Pancreas (tissue), 10 donors: ENCODE results near the gene ARHGEF16. TPM values are rescaled to one million over a fixed set of nuclear protein-coding genes. Genes with fewer than 3 reads are reported as not detected.

Experiments
- ATAC-seq, 4 donors: fragments of 200-7000 bp; cut with Tn5 transposase; one replicate each; pipeline versions ENCODE4 v1.8.0 to v1.9.1; 2020; ENCODE audit warnings: mild to moderate bottlenecking in 4 of 4, moderate library complexity in 4 of 4
- DNase-seq, 6 donors: peaks; one replicate each; pipeline ENCODE4 v3.0.0-alpha.2; 2020
- FAIRE-seq: peaks from 2 replicates; lab custom pipeline; 2012; peaks lifted over from hg19 to GRCh38; lab: Jason Lieb, UNC
- H3K27ac ChIP-seq, 4 donors: fragments of 200-600 bp; sonication (generic); 1 replicate in 3 of 4; 2 replicates in 1 of 4; pipeline versions ENCODE4 v1.5.0 to v1.8.0; 2020
- H3K27me3 ChIP-seq, 4 donors: fragments of 200-600 bp; one replicate each; pipeline ENCODE4 v1.8.0; 2021
- H3K36me3 ChIP-seq, 3 donors: fragments of 200-600 bp; sonication (generic) in 1 of 3; one replicate each; pipeline versions ENCODE4 v1.5.0 to v1.8.0; 2020 to 2021
- H3K4me1 ChIP-seq, 3 donors: fragments of 200-600 bp; one replicate each; pipeline ENCODE4 v1.8.0; 2021
- H3K4me3 ChIP-seq, 4 donors: fragments of 200-600 bp; sonication (generic) in 2 of 4; one replicate each; pipeline versions ENCODE4 v1.5.0 to v1.8.0; 2020 to 2021
- H3K9me3 ChIP-seq, 4 donors: fragments of 200-600 bp; one replicate each; pipeline ENCODE4 v1.8.0; 2021
- WGBS, 2 donors: extraction: QIAGEN DNeasy Blood & Tissue Kit; methylation state at CpG; one replicate each; pipeline ENCODE4 v1.1.7; 2013; 5-methylcytosine and 5-hydroxymethylcytosine counted together
- intact Hi-C, 3 donors: fragments of 100-400 bp; cut with DNase I; formaldehyde crosslinking; loops; one replicate each; pipeline versions ENCODE4 v1.11.1 to v1.14.2; 2022
- polyA plus RNA-seq, 2 donors: library from polyadenylated mRNA; stranded (reverse); fragments of 200-250 nt; gene quantifications; one replicate each; pipeline ENCODE4 v1.2.3, GENCODE V29; 2013
- total RNA-seq, 6 donors: library from RNA; stranded (reverse); fragmentation: NEBNext Ultra II Directional in 4 of 6; extraction: Animal tissue kit (Norgen Biotek cat#: 25700) in 4 of 6; gene quantifications; one replicate each; pipeline versions ENCODE4 v1.2.1 to v1.2.4, GENCODE V29; 2021 to 2023
- TF ChIP-seq, protein P1 (sequence below), 4 donors: fragments of 200-600 bp; sonication (generic) in 3 of 4; IDR thresholded peaks; one replicate each; pipeline versions ENCODE4 v1.5.0 to v1.8.0; 2021; ENCODE audit warnings: antibody characterized with exemption in 4 of 4
- donor health status: healthy with polysubstance abuse.
- donor health status: DM: no; HTN: no; CAD: no; lungs with moderate emphysema.
- donor health status: DM: no; HTN: no; CAD: no.
- donor health status: control.
- donor health status: control.
- donor health status: Bipolar disorder and iron deficiency.
- donor health status: DM: yes; HTN: yes; CAD: no.
- donor health status: DM: no; HTN: no; CAD: no.
- donor health status: DM: no; HTN: no; CAD: no.
- donor health status: DM: yes; HTN: yes; CAD: no.

ARHGEF16 gene
- total and polyA plus RNA-seq, 8 donors = 8.2 to 26.4 (median 9.8) TPM

DNA sequence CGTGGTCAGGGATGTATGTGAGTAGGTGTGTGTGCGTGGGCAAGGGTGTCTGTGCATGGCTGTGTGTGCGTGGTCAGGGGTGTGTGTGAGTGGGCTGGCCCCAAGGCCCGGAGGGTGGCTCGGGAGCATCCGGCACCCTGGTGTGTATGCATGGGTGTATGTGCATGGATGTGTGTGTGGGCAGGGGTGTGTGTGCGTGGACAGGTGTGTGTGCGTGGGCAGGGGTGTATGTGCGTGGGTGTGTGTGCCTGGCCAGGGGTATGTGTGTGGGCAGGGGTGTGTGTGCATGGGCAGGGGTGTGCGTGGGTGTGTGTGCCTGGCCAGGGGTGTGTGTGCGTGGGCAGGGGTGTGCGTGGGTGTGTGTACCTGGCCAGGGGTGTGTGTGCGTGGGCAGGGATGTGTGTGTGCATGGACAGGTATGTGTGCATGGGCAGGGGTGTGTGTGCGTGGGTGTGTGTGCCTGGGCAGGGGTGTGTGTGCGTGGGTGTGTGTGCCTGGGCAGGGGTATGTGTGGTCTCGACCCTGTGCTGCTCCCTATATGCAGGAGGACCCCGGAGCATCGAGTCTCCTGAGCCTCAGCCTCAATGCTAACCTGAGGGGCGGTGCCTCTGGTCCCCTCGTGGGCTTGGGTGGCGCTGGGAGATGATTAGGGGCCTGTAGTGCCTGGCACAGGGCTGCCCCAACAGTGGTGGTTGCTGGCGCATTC is 16.3 kb downstream of the ARHGEF16 start:
- TF ChIP-seq, protein P1, sequence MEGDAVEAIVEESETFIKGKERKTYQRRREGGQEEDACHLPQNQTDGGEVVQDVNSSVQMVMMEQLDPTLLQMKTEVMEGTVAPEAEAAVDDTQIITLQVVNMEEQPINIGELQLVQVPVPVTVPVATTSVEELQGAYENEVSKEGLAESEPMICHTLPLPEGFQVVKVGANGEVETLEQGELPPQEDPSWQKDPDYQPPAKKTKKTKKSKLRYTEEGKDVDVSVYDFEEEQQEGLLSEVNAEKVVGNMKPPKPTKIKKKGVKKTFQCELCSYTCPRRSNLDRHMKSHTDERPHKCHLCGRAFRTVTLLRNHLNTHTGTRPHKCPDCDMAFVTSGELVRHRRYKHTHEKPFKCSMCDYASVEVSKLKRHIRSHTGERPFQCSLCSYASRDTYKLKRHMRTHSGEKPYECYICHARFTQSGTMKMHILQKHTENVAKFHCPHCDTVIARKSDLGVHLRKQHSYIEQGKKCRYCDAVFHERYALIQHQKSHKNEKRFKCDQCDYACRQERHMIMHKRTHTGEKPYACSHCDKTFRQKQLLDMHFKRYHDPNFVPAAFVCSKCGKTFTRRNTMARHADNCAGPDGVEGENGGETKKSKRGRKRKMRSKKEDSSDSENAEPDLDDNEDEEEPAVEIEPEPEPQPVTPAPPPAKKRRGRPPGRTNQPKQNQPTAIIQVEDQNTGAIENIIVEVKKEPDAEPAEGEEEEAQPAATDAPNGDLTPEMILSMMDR (IDR thresholded peaks at IDR 0.05) = no peak
- peaks cover 0 to 14% (median 0%) of the 10 kb centered on the region in 3 donors for H3K36me3 ChIP-seq
- H3K4me3 ChIP-seq = no peak overlapping the region
- ATAC-seq (no peak), FAIRE-seq (no peak), DNase-seq (peak in 2 of 6 donors; percentile 47 to 56)
- H3K27me3 ChIP-seq = no peaks in the 10 kb centered on the region
- no peaks in the 10 kb centered on the region for H3K9me3 ChIP-seq
- WGBS, 2 donors = 91 to 92% methylated on average over 22 of the region's 22 CpGs
- intact Hi-C loops = no loop called here
- H3K27ac ChIP-seq = no peak overlapping the region
- H3K4me1 ChIP-seq = no peaks in the 10 kb centered on the region

DNA sequence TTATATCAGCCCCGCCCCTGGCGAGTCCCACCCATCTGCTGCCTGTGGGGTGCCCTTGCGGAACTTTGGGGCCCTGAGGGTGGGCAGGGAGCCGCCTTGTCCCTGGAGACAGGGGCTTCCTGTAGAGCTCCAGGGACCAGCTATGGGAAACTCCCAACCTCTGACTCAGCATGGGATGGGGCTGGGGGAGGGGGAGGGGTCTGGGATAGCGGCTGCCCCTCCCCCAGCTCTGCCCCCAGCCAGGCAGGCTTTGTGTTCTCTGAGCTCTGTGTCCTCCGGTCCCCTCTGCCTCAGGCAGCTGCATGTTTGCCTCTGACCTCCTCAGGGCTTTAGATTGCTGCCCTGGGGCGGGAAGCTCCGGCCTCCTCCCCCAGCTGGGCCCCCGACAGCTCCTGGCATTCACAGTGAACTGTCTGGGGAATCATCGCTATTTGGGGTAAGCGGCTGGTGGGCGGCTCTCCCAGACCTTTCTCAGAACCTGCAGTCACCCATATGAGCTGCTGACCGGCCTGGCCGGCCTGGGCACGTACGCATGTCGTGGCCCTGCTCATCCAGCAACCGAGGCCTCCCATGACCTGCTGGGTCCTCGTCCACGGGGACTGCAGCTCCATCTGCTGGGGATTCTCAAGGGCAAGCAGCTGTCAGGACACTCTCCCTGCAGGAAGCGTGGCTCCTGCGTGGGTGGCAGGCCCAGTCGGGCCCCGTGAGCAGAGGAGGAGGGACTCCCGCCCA is 17.1 kb downstream of the ARHGEF16 start:
- 84 to 85% methylated on average over 24 to 25 of the region's 25 CpGs for WGBS, 2 donors
- ATAC-seq (peak in 2 of 4 donors; percentile 17 to 23), DNase-seq (peak in 1 of 6 donors; percentile 67), FAIRE-seq (no peak)
- no peaks in the 10 kb centered on the region for H3K4me1 ChIP-seq
- H3K9me3 ChIP-seq = no peaks in the 10 kb centered on the region
- TF ChIP-seq, protein P1 (IDR thresholded peaks at IDR 0.05) = no peak
- H3K4me3 ChIP-seq = no peak overlapping the region
- peaks cover 0 to 14% (median 0%) of the 10 kb centered on the region in 3 donors for H3K36me3 ChIP-seq
- no peak overlapping the region for H3K27ac ChIP-seq
- no peaks in the 10 kb centered on the region for H3K27me3 ChIP-seq
- intact Hi-C loops = no loop called here

DNA sequence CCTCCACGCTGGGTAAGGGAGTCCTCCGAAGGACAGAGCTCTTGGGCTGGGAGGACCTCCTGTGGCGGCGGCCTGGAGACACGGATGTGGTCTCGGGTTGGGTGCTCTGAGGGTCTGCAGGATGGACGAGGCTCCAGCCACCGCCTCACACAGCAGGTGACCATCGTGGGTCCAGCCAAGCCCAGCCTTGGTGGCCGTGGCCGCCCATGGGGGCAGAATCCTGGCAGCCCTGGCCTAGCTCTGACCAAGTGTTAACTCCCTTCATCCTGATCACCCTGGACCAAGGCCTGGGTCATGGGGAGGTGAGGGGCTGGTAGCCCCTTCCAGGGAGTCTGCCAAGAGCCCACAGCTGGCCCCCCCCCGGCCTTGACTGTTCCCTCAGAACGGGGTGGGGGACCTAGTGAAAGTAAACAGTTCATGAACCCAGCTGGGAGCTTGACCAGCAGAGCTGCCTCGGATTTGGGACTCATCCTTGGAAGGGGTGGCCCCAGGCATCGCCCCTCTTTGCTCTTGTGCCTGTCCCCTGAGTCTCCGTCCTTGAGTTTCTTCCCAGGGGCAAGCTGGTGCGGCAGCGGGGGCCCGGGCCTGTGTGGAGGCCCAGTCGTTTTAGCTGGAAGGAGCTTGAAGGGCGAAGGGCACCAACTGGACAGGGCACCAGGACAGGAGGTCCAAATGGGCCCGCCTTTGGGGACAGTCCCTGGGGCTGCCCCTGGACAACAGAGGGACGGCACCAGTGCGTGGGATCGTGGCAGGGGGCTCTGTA is 17.8 kb downstream of the ARHGEF16 start:
- peak in 2 of 6 donors; percentile 28 to 68 for DNase-seq
- WGBS, 2 donors = 85 to 87% methylated on average over 22 to 25 of the region's 25 CpGs

DNA sequence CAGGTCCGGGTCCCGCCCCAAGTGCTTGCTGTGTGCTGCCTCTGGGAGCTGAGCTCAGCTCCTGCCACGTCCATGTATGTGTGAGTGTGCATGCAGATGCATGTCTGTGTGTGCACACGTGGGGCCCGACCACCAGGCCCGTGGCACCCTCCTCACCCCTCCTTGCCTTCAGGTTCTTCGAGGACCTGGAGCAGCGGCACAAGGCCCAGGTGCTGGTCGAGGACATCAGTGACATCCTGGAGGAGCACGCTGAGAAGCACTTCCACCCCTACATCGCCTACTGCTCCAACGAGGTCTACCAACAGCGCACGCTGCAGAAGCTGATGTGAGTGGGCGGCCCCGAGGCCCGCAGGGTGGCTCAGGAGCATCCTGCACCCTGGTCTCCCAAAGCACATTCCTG is 18.4 kb downstream of the ARHGEF16 start:
- TF ChIP-seq, protein P1 (IDR thresholded peaks at IDR 0.05) = no peak
- DNase-seq (peak in 2 of 6 donors; percentile 16 to 56), FAIRE-seq (no peak), ATAC-seq (no peak)
- no peaks in the 10 kb centered on the region for H3K9me3 ChIP-seq
- H3K4me1 ChIP-seq = no peaks in the 10 kb centered on the region
- WGBS, 2 donors = 93 to 94% methylated on average over 17 of the region's 17 CpGs
- H3K27ac ChIP-seq = no peak overlapping the region
- H3K27me3 ChIP-seq = no peaks in the 10 kb centered on the region
- H3K4me3 ChIP-seq = no peak overlapping the region
- intact Hi-C loops = no loop called here
- H3K36me3 ChIP-seq = peaks cover 0 to 14% (median 0%) of the 10 kb centered on the region in 3 donors

More for the DNA sequence above, 17.8 kb downstream of the ARHGEF16 start:
- H3K36me3 ChIP-seq = peaks cover 0 to 14% (median 0%) of the 10 kb centered on the region in 3 donors
- no peaks in the 10 kb centered on the region for H3K27me3 ChIP-seq
- ATAC-seq = no peak
- TF ChIP-seq, protein P1 (IDR thresholded peaks at IDR 0.05) = no peak
- no peak for FAIRE-seq
- no peak overlapping the region for H3K4me3 ChIP-seq
- no peaks in the 10 kb centered on the region for H3K9me3 ChIP-seq
- no peaks in the 10 kb centered on the region for H3K4me1 ChIP-seq
- intact Hi-C loops = no loop called here
- H3K27ac ChIP-seq = no peak overlapping the region
